MCF 10A (cell line): Measurements from ENCODE around the gene NEUROD1. TPM values are rescaled to one million over a fixed set of nuclear protein-coding genes. Genes with fewer than 3 reads are reported as not detected.
A peak's percentile ranks its signal among the peaks of the same experiment; 100 is the strongest.

Source experiments
- BruUV-seq: library from RNA; stranded (reverse); fragments of 400-500 nt; replicated peaks from 2 replicates; lab custom pipeline; 2021; lab: Mats Ljungman, UMichigan
- CTCF ChIA-PET: fragments of 300-600 bp; sonication (Branson Sonifier 250); formaldehyde crosslinking; extraction: SDS; loops from one replicate; lab custom pipeline; 2021; ENCODE audit warnings: antibody characterized with exemption, inconsistent platforms; lab: Yijun Ruan, JAX
- POLR2A ChIA-PET: fragments of 300-600, 350-650 bp; sonication (Branson Sonifier 250); formaldehyde crosslinking; extraction: SDS; loops from one replicate; lab custom pipeline; 2020; ENCODE audit warnings: antibody characterized with exemption, inconsistent platforms; lab: Yijun Ruan, JAX
- DNase-seq: peaks from one replicate; pipeline ENCODE4 v3.0.0-alpha.2; 2018; ENCODE audit not compliant: unreplicated experiment
- H3K27ac Mint-ChIP-seq: one replicate; pipeline ENCODE4 v1.8.0; 2022; ENCODE audit warnings: mild to moderate bottlenecking, low read depth, mixed read lengths; ENCODE audit not compliant: unreplicated experiment
- H3K27me3 Mint-ChIP-seq: one replicate; pipeline ENCODE4 v1.8.0; 2022; ENCODE audit warnings: mixed read lengths; ENCODE audit not compliant: insufficient read depth, unreplicated experiment
- H3K36me3 Mint-ChIP-seq: one replicate; pipeline ENCODE4 v1.8.0; 2022; ENCODE audit warnings: mild to moderate bottlenecking, moderate library complexity, mixed read lengths; ENCODE audit not compliant: insufficient read depth, unreplicated experiment
- H3K4me1 Mint-ChIP-seq: one replicate; pipeline ENCODE4 v1.8.0; 2022; ENCODE audit warnings: mixed read lengths; ENCODE audit not compliant: insufficient read depth, unreplicated experiment
- H3K4me3 Mint-ChIP-seq: one replicate; pipeline ENCODE4 v1.8.0; 2022; ENCODE audit warnings: mild to moderate bottlenecking, moderate library complexity, mixed read lengths; ENCODE audit not compliant: unreplicated experiment
- H3K9me3 Mint-ChIP-seq: one replicate; pipeline ENCODE4 v1.8.0; 2022; ENCODE audit warnings: mixed read lengths; ENCODE audit not compliant: unreplicated experiment
- CTCF ChIP-seq: fragments of 200-600 bp; IDR thresholded peaks from one replicate; pipeline ENCODE4 v1.8.0; 2022; ENCODE audit warnings: antibody characterized with exemption, mild to moderate bottlenecking; ENCODE audit not compliant: unreplicated experiment
- intact Hi-C: fragments of 100-400 bp; cut with micrococcal nuclease; formaldehyde crosslinking; loops from 2 replicates; pipeline ENCODE4 v1.14.1; 2022
- total RNA-seq: library from RNA; stranded (reverse); gene quantifications from 2 replicates; pipeline ENCODE4 v1.2.3, GENCODE V29; 2022

The NEUROD1 gene
- total RNA-seq, 1 experiment from 2014 or later: not detected

GRCh38 chr2:181673173-181673572, 7.1 kb downstream of the NEUROD1 start:
- intact Hi-C loops: no loop called here
- Mint-ChIP-seq H3K4me1 (no peaks in the 10 kb centered on the region), H3K27ac (no peak overlapping the region), H3K4me3 (no peak overlapping the region), H3K27me3 (peaks cover 56% of the 10 kb centered on the region), H3K9me3 (peaks cover under 1% of the 10 kb centered on the region), H3K36me3 (no peaks in the 10 kb centered on the region)
- no peak for TF ChIP-seq CTCF
- POLR2A ChIA-PET: no interaction called here
- DNase-seq: peak; percentile 24
- BruUV-seq: no TSS peak
- CTCF ChIA-PET: no interaction called here

DNA sequence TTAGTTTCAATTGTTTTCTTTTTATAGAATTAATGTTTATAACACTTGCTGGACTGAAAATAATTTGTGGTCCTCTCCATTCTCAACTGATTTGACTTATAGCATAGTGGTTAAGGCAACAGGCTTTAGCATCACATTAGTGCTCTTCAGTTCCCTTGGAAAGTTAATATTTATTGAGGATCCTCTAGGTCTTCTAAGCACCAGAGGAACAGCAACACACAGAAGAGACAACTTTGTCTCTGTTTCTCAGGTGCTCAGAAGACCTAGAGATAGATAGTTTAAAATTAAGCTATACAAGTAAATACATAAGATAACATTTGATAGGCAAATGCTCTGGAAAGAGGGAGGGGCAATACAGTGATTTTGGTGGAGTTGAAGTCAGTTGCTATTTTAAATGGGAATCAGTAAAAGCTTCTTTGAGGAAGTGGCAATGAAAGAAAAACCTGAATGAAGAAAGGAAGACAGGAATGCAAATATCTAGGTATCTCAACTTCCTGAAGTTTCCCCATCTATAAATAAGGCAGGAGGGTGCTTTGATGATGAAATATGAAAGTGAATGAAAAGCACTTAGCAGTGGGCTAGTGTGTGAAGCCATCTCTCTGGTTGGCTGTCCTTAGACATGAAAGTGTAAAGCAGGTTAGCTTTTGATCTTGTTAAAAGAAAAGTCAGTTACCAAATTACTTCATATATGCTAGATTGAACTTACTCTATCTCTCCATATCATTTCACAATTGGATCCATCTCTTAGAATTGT, 7.9 kb downstream of the NEUROD1 start:
- ChIA-PET POLR2A (no interaction called here), CTCF (interaction anchor here (0.7 kb wide), 1 partner anchor 305 kb away, joined by 3 read pairs; no protein-coding TSS in a partner anchor)
- peaks cover 51% of the 10 kb centered on the region for H3K27me3 Mint-ChIP-seq
- BruUV-seq: no TSS peak
- no peak for DNase-seq
- H3K27ac Mint-ChIP-seq: no peak overlapping the region
- H3K4me1 Mint-ChIP-seq: no peaks in the 10 kb centered on the region
- intact Hi-C loops: no loop called here
- H3K9me3 Mint-ChIP-seq: no peaks in the 10 kb centered on the region
- H3K36me3 Mint-ChIP-seq: no peaks in the 10 kb centered on the region
- H3K4me3 Mint-ChIP-seq: no peak overlapping the region
- no peak for TF ChIP-seq CTCF

DNA sequence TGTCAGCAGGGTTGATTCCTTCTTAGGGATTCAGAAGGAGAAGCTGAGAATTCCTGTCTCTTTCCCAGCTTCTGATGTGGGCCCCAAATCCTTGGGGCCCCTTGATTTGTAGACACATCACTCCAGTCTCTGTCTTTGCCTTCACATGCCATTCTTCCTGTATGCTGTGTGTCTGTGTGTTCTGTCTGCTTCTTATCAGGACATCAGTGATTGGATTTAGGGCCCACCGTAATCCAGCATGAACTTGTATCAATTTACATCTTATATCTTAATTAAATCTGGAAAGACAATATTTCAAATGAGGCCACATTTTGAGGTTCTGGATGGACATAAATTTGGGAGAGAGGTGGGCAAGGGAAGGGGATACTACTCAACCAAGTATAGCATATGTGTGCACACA, 9.7 kb downstream of the NEUROD1 start:
- no TSS peak for BruUV-seq
- POLR2A ChIA-PET: interaction anchor here (0.7 kb wide), 1 partner anchor 13 kb away, joined by 3 read pairs; no protein-coding TSS in a partner anchor
- TF ChIP-seq CTCF: no peak
- H3K9me3 Mint-ChIP-seq: peaks cover 7% of the 10 kb centered on the region
- peaks cover 47% of the 10 kb centered on the region for H3K27me3 Mint-ChIP-seq
- CTCF ChIA-PET: interaction anchor here (0.6 kb wide), 1 partner anchor 9 kb away, joined by 3 read pairs; no protein-coding TSS in a partner anchor
- DNase-seq: no peak
- no peak overlapping the region for H3K27ac Mint-ChIP-seq
- H3K4me1 Mint-ChIP-seq: no peaks in the 10 kb centered on the region
- intact Hi-C loops: no loop called here
- H3K4me3 Mint-ChIP-seq: no peak overlapping the region
- H3K36me3 Mint-ChIP-seq: no peaks in the 10 kb centered on the region

DNA sequence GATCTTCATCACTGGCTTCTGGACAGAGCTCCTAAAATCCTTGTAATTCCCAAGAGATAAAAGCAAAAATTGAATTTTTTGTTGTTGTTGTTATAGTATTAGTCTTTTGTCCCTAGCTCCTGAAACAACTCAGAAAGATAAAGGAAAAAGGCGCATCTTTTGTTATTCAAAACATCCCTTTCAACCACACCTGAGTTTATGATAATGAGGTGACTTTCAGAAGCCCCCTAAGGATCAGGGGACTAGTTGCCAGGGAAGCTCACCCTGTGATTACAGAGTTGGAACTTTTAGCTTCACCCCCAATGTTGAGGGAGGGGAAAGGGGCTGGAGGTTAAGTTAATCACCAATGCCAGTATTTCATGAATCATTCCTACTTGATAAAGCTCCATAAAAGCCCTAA, 13.1 kb downstream of the NEUROD1 start:
- POLR2A ChIA-PET: no interaction called here

More for the DNA sequence above, 13.1 kb downstream of the NEUROD1 start:
- no peak overlapping the region for H3K27ac Mint-ChIP-seq
- H3K36me3 Mint-ChIP-seq: no peaks in the 10 kb centered on the region
- H3K4me3 Mint-ChIP-seq: no peak overlapping the region
- no peaks in the 10 kb centered on the region for H3K4me1 Mint-ChIP-seq
- CTCF ChIA-PET: interaction anchor here (0.7 to 1.2 kb wide), 3 partner anchors 22 to 977 kb away, joined by 3 to 5 read pairs (median 3); no protein-coding TSS in a partner anchor
- intact Hi-C loops: no loop called here
- peaks cover 22% of the 10 kb centered on the region for H3K27me3 Mint-ChIP-seq
- TF ChIP-seq CTCF: no peak
- BruUV-seq: no TSS peak
- DNase-seq: no peak
- peaks cover 7% of the 10 kb centered on the region for H3K9me3 Mint-ChIP-seq
